AG04449 (cell line): ENCODE measurements around the gene DAND5.
"Not testable (repeated sequence)": the region's sequence is repeated elsewhere in the genome, so short reads cannot be mapped to it uniquely, and the experiment has no call there.

Experiments used
- CTCF ChIA-PET: fragments of 350-600 bp; formaldehyde crosslinking; extraction: SDS; loops from one replicate; lab custom pipeline; 2021; ENCODE audit warnings: antibody characterized with exemption; lab: Yijun Ruan, JAX
- POLR2A ChIA-PET: fragments of 400-600, 350-600 bp; formaldehyde crosslinking; extraction: SDS; loops from one replicate; lab custom pipeline; 2020; ENCODE audit warnings: antibody characterized with exemption, inconsistent platforms; lab: Yijun Ruan, JAX
- DNase-seq: peaks from one replicate; pipeline ENCODE4 v3.0.0-alpha.2; 2010; ENCODE audit warnings: low read depth, low spot score
- H3K4me3 ChIP-seq: 2 replicates; pipeline ENCODE4 v1.5.1; 2011; ENCODE audit warnings: low read depth, mild to moderate bottlenecking, control low read depth, low read length
- TF ChIP-seq, protein P1 (sequence below): IDR thresholded peaks from one replicate; pipeline ENCODE4 v1.5.1; 2011; ENCODE audit warnings: mild to moderate bottlenecking, moderate library complexity, low read length, control low read depth, inconsistent platforms; ENCODE audit not compliant: insufficient read depth; ENCODE audit errors: missing control alignments

DAND5 gene

DNA sequence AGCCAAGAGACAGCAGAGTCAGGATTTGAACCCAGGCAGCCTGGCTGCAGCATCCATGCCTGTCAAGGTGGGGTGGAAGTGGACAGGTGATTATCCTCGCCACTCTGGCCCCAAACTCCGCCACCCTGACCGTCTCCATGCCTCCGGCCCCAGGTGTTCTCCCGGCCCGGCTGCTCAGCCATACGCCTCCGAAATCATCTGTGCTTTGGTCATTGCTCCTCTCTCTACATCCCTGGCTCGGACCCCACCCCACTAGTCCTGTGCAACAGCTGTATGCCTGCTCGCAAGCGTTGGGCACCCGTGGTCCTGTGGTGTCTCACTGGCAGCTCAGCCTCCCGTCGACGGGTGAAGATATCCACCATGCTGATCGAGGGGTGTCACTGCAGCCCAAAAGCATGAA lies 3.9 kb downstream of the DAND5 start:
- ChIA-PET CTCF (interaction anchor here (5.6 to 14.7 kb wide), 3 partner anchors 9 to 114 kb away, joined by 138 to 573 read pairs (median 486); partner anchors contain the start of gene DAND5), POLR2A (no interaction called here)
- TF ChIP-seq, protein P1, sequence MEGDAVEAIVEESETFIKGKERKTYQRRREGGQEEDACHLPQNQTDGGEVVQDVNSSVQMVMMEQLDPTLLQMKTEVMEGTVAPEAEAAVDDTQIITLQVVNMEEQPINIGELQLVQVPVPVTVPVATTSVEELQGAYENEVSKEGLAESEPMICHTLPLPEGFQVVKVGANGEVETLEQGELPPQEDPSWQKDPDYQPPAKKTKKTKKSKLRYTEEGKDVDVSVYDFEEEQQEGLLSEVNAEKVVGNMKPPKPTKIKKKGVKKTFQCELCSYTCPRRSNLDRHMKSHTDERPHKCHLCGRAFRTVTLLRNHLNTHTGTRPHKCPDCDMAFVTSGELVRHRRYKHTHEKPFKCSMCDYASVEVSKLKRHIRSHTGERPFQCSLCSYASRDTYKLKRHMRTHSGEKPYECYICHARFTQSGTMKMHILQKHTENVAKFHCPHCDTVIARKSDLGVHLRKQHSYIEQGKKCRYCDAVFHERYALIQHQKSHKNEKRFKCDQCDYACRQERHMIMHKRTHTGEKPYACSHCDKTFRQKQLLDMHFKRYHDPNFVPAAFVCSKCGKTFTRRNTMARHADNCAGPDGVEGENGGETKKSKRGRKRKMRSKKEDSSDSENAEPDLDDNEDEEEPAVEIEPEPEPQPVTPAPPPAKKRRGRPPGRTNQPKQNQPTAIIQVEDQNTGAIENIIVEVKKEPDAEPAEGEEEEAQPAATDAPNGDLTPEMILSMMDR: no peak
- no peak overlapping the region for H3K4me3 ChIP-seq
- DNase-seq: no peak

DNA sequence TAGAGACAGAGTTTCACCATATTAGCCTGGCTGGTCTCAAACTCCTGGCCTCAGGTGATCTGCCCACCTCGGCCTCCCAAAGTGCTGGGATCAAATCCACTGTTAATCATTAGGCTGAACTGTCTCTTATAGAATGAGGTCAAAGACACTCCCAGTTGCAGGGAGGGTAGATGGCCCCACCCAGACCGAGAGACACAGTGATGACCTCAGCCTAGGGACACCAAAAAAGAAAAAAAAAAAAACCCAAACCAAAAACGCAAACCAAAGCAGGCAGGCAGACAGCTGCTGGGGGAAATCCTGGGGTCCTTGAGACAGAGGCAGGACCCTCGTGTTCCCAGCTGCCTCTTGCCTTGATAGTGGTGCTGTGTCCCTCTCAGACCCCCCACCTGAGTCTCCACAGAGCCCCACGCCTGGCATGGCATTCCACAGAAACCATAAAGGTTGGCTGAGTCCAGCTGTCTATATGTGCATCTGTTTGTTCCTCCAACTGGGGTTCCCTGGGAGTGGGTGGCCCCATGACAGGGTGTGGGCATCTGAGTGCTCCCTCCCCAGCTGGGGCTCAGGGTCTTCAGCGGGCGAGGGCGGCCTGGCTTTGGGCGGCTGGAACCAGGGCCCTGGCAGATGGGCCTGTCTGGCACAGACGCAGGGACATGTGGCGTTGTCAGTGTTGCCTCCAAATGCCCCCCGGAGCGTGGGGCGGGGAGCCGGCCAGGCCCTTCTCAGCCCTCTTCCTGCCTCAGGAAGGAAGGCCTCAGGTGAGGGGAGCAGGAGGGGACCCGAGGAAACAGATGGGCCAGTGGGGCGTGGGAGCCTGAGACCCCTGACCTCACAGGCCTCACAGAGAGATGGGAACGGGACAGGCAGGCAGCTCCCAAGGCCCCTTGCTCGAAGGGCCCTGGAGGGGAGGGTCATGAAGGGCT lies 5.2 kb downstream of the DAND5 start:
- ChIA-PET POLR2A (no interaction called here), CTCF (interaction anchor here (0.7 to 14.7 kb wide), 8 partner anchors 10 to 615 kb away, joined by 3 to 573 read pairs (median 69); partner anchors contain the start of gene DAND5)
- TF ChIP-seq, protein P1: no peak

DNA sequence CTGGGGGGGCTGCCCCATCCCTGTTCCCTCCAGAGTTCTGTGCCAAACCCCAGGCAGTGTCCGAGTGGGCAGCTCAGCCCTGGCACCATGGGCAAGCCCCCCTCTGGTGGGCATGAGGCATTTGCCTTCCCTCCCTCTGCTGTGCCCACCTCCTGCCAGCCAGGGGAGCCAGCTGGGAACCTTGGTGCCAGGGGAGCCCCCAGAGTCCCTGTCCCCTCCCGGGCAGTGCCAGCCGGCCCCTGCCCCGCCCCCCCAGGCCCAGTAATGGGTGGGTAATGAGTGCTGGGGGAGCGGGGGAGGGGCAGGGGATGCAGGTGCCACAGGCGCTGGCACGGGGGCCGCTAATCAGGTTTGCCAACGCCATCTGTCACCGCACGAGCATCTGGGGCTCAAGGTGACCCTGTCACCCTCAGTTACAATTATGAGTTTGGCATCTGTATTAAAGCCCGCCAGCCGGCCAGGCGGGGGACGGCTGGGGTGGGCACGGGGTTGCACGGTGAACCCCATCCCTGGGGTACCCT lies 5.9 kb downstream of the DAND5 start:
- TF ChIP-seq, protein P1: no peak
- no peak overlapping the region for H3K4me3 ChIP-seq
- CTCF ChIA-PET: interaction anchor here (0.7 to 14.7 kb wide), 11 partner anchors 11 to 614 kb away, joined by 3 to 573 read pairs (median 8); partner anchors contain the start of genes DAND5 and LYL1
- DNase-seq: no peak
- POLR2A ChIA-PET: no interaction called here

More for the DNA sequence above, 5.2 kb downstream of the DAND5 start:
- no peak overlapping the region for H3K4me3 ChIP-seq
- no peak for DNase-seq

DNA sequence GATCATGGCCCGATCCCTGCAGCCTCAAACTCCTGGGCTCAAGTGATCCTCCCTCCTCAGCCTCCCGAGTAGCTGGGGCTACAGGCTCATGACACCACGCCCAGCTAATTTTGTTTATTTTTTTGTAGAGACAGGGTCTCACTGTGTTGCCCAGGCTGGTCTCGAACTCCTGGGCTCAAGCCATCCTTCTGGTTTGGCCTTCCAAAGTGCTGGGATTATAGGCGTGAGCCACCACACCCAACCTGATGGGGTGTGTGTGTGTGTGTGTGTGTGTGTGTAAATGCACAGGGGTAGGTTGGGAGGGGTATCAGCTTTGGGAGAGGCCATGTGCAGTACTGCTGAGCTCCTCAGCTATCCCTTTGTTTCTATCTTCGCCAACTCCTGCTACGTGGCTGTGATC lies 6.7 kb downstream of the DAND5 start:
- CTCF ChIA-PET: interaction anchor here (0.6 to 14.7 kb wide), 15 partner anchors 12 to 612 kb away, joined by 3 to 573 read pairs (median 10); partner anchors contain the start of genes CACNA1A, DAND5 and LYL1
- H3K4me3 ChIP-seq, DNase-seq: not testable (repeated sequence)
- POLR2A ChIA-PET: interaction anchor here (1.0 kb wide), 1 partner anchor 36 kb away, joined by 3 read pairs; no protein-coding TSS in a partner anchor

DNA sequence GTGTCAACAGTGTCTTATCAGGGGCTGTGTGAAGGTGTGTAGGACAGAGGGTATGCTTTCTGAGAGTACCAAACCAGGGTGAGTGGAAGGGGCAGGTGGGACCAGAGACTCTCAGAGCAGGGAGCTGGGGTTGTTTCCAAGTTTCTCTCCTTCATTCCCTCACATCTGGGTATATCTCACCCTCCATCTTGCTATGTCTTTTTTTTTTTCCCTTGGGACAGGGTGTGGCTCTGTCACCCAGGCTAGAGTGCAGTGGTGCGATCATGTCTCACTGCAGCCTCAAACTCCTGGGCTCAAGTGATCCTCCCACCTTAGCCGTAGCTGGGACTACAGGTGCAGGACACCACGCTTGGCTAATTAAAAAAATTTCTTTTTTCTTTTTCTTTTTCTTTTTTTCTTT lies 10.6 kb downstream of the DAND5 start:
- TF ChIP-seq, protein P1: no peak
- H3K4me3 ChIP-seq: no peak overlapping the region
- ChIA-PET POLR2A (no interaction called here), CTCF (interaction anchor here (0.8 to 14.7 kb wide), 9 partner anchors 14 to 285 kb away, joined by 3 to 573 read pairs (median 17); partner anchors contain the start of genes IER2, LYL1 and STX10)
- DNase-seq: no peak

DNA sequence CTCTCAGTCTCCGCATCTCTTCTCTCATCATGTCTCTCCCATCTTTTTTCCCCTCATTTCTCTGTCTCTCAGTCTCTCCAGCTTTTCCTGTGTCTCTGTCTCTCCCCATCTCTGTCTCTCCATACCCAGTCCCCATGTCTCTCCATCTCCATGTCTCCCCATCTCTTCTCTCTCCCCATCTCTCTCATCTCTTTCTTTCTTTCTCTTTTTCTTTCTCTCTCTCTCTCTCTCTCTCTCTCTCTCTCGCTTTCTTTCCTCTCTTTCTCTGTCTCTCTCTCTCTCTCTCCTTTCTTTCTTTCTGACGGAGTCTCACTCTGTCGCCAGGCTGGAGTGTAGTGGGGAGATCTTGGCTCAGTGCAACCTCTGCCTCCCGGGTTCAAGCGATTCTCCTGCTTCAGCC lies 13.3 kb downstream of the DAND5 start:
- no peak for DNase-seq
- TF ChIP-seq, protein P1: no peak
- H3K4me3 ChIP-seq: no peak overlapping the region
- CTCF ChIA-PET: interaction anchor here (0.6 to 14.7 kb wide), 14 partner anchors 10 to 280 kb away, joined by 3 to 573 read pairs (median 4); no protein-coding TSS in a partner anchor
- POLR2A ChIA-PET: no interaction called here
